GM20431 (cell line): ENCODE data around the gene PRR20C.
"Not testable (repeated sequence)": the region's sequence is repeated elsewhere in the genome, so short reads cannot be mapped to it uniquely, and the experiment has no call there.

Experiments used
- in situ Hi-C: fragments of 300-500 bp; cut with MseI, MboI; formaldehyde crosslinking; loops from one replicate; pipeline ENCODE4 v1.15.0; 2020; ENCODE audit warnings: low sequenced_read_pairs; ENCODE audit not compliant: unreplicated experiment

Gene PRR20C

DNA sequence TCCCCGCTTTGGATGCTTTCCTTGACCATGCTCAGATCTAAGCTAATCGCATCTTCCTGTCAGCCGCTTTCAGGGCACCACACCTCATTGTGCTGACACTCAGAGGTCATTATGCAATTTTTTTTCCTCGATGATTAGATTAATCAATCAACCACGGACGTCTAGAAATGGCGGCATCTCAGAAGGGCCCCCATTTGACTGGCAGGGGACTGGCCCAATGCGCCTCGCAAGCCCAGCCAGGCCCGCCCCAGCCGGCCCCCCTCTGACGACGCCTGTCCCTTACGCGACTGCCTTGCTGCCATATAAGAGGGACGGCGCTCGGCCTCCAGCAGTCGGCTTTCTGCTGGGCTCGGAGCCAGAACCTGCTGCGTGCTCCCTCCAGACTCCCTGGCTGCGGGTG is at the start of gene PRR20C:
TSS of gene PRR20C (plus strand) at position 301 of the 400 bp plus-strand sequence. CDS start 387 bp downstream, outside the sequence.
- in situ Hi-C loops, result not testable (repeated sequence)

DNA sequence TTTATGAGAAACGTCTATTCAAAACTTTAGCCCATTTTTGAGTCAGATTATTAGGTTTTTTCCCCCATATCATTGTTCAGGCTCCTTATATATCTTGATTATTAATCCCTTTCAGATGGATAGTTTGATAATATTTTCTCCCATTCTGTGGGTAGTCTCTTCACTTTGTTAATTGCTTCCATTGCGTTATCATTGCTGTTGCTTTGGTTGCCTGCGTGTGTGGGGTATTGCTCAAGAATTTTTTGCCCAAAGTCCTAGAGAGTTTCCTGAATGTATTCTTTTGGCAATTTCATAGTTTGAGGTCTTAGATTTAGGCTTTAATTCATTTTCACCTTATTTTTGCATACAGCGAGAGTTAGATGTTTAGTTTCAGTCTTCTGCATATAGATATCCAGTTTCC is 38.9 kb upstream of the PRR20C start:
- in situ Hi-C loops, result no loop called here

- in situ Hi-C loops, result no loop called here
Observed at GRCh38 chr13:57123681-57124080, 30.2 kb upstream of the PRR20C start.

GRCh38 chr13:57128909-57129308 is 25.0 kb upstream of the PRR20C start:
- in situ Hi-C loops, result no loop called here

GRCh38 chr13:57136093-57136492 is 17.8 kb upstream of the PRR20C start:
- in situ Hi-C loops, result no loop called here

GRCh38 chr13:57137585-57137984 is 16.3 kb upstream of the PRR20C start:
- in situ Hi-C loops, result no loop called here

DNA sequence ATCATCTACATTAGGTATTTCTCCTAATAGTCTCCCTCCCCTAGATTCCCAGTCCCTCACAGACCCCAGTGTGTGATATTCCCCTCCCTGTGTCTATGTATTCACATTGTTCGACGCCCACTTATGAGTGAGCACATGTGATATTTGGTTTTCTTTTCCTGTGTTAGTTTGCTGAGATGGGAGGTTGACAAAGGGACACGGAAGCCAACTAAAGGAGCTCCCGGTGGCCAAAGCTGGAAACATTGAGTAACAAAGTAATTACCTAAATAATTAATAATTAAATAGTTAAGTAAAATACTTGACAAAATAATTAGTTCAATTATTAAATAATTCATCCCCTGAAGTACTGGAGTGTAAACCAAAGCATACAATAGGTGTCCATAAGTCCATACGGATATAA is 14.9 kb upstream of the PRR20C start:
- in situ Hi-C loops, result no loop called here

DNA sequence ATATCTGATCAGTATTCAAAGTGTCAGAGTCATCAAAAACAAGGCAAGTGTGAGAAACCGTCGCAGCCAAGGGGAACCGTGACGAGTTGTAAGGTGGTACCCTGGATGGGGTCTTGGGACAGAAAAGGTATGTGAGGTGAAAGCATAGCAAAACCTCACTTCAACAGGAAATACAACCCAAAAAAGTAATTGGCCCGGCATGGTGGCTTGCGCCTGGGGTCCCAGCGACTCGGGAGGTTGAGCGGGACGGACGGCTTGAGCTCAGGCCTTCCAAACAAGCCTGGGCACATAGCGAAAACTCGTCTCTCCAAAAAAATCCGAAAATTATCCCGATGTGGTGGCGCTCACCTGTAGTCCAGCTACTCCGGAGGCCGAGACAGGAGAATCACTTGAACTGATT is 14.1 kb upstream of the PRR20C start:
- in situ Hi-C loops, result not testable (repeated sequence)

GRCh38 chr13:57140235-57140968 is 13.5 kb upstream of the PRR20C start, which contains the start of gene PRR20A:
Gene PRR20A, plus strand, starts transcription at chr13:57140918. Its CDS starts 387 bp downstream, at chr13:57141305.
- in situ Hi-C loops, result not testable (repeated sequence)

GRCh38 chr13:57147188-57147587 is 6.7 kb upstream of the PRR20C start, which contains the start of gene PRR20B:
Gene PRR20B, plus strand, starts transcription at chr13:57147488. Its CDS starts 387 bp downstream, at chr13:57147875.
- in situ Hi-C loops, result not testable (repeated sequence)

DNA sequence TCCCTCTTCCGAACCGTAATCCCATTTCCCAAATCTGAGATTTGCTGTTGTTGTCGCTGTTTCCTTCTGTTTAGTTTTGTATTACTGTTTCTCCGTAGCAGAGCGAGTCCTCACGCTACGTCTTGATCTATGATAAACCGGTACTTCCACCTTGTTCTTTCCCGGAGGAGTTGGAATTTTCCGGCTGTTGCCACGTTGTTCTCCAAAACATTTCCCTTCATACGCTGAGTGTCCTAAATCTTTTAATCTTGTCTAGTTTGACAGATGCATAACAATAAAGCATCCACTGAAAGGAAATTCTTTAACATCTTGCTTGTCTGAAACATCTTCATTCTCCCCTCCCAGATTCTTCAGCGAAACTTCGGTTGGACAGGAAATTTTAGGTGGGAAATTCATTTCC is 5.8 kb upstream of the PRR20C start:
- in situ Hi-C loops, result not testable (repeated sequence)

GRCh38 chr13:57160332-57160731 is 6.5 kb downstream of the PRR20C start, which contains the start of gene PRR20D:
Gene PRR20D, plus strand, starts transcription at chr13:57160632. Its CDS starts 387 bp downstream, at chr13:57161019.
- in situ Hi-C loops, result not testable (repeated sequence)

DNA sequence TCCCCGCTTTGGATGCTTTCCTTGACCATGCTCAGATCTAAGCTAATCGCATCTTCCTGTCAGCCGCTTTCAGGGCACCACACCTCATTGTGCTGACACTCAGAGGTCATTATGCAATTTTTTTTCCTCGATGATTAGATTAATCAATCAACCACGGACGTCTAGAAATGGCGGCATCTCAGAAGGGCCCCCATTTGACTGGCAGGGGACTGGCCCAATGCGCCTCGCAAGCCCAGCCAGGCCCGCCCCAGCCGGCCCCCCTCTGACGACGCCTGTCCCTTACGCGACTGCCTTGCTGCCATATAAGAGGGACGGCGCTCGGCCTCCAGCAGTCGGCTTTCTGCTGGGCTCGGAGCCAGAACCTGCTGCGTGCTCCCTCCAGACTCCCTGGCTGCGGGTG is 13.0 kb downstream of the PRR20C start, which contains the start of gene PRR20E:
TSS of gene PRR20E (plus strand) at position 301 of the 400 bp plus-strand sequence. CDS start 387 bp downstream, outside the sequence.
- in situ Hi-C loops, result not testable (repeated sequence)

GRCh38 chr13:57191667-57192066 is 37.8 kb downstream of the PRR20C start:
- in situ Hi-C loops, result no loop called here
